ENCODE results near the gene TAB2. TPM values are rescaled to one million over a fixed set of nuclear protein-coding genes. Genes with fewer than 3 reads are reported as not detected.

The TAB2 gene
- total and polyA plus RNA-seq, 9 of the 15 experiments (the other 6 are each of a cell fraction or from before 2014, with no cell fraction given) = 9.1 to 38.3 (median 18.6) TPM

DNA sequence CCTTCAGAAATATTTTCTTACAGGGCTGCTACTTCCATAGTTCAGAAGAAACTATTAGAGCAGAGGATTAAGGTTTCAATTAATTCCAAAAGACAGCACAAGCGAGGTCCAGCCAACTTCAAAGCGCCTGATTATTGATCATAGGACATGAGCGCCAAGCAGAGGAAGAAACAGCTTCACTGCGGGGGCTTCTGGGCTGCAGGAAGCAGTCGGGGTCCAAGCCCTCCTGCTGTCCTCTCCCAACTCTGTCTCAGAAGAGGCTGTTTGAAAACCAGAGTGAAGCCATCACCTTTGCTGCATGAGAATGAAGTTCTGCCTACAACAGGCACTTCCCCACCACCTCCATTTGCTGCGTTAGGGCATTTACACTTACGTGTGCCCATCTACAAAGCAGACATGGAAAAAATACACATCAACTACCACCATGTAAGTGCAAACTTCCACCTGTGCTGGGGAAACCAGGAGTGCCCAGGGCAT is 106.5 kb downstream of the TAB2 start:
- peaks cover 47 to 76% of the 10 kb centered on the region in 2 experiments for H3K27me3 ChIP-seq (ENCODE audit: control insufficient read depth in 2 of 2, insufficient read depth in 2 of 2, low read length in 2 of 2)
- CTCF ChIA-PET (ENCODE audit: low intra/inter-chr PET ratio) = no interaction called here
- no peaks in the 10 kb centered on the region for H3K4me1 ChIP-seq (replicated peaks in 1 of 2; ENCODE audit: control insufficient read depth in 2 of 2, insufficient read depth in 2 of 2, low read length in 2 of 2)
- no peak for FAIRE-seq
- no peak overlapping the region for H3K27ac ChIP-seq (ENCODE audit: extremely low read depth, low read depth, low read length)
- H3K9ac ChIP-seq (ENCODE audit: insufficient read depth in 1 of 2, low read depth in 2 of 2, low read length in 2 of 2) = no peak overlapping the region
- WGBS (ENCODE audit: insufficient coverage, low coverage, missing lambda C conversion rate) = 11% methylated on average over 7 of the region's 7 CpGs
- no peak for DNase-seq (ENCODE audit: extremely low read depth in 1 of 4, low spot score in 3 of 4)
- no peak overlapping the region for H2AFZ ChIP-seq (ENCODE audit: low read depth, low read length)
- no peak overlapping the region for H3K4me3 ChIP-seq
- no TSS peak for BruUV-seq (replicated peaks)
- intact Hi-C loops (cut with micrococcal nuclease) (no loop called here), in situ Hi-C loops (cut with MboI) (no loop called here)
- no peaks in the 10 kb centered on the region for H3K79me2 ChIP-seq (ENCODE audit: control insufficient read depth, insufficient read depth, low read length)
- H3K4me2 ChIP-seq (ENCODE audit: insufficient read depth, low read length) = no peak overlapping the region
- H3K9me1 ChIP-seq (ENCODE audit: control insufficient read depth, insufficient read depth, low read length) = no peaks in the 10 kb centered on the region
- POLR2A ChIA-PET = interaction anchor here (0.7 to 1.2 kb wide), 3 partner anchors 9 to 395 kb away, joined by 3 read pairs; no protein-coding TSS in a partner anchor
- H3K36me3 ChIP-seq (ENCODE audit: control insufficient read depth, insufficient read depth, low read length) = no peaks in the 10 kb centered on the region
- 0 out of 2 replicates have a peak, but pooled peaks cover 3% of the 10 kb centered on the region for H4K20me1 ChIP-seq (replicated peaks; ENCODE audit: control insufficient read depth, insufficient read depth, low read length)
- ATAC-seq = no peak
- H3K9me3 ChIP-seq (replicated peaks; ENCODE audit: control insufficient read depth, insufficient read depth, low read depth, low read length) = no peaks in the 10 kb centered on the region
- TF ChIP-seq SFPQ (IDR thresholded peaks at IDR 0.05; ENCODE audit: low read depth, low read length) = no peak
- no peak for TF ChIP-seq NBN (IDR thresholded peaks at IDR 0.05; ENCODE audit: low read depth)
- TF ChIP-seq ZNF23 (CRISPR knock-in tag; IDR thresholded peaks at IDR 0.05) = no peak
- no peak for TF ChIP-seq ZNF354B (CRISPR knock-in tag; IDR thresholded peaks at IDR 0.05)
- TF ChIP-seq NEUROD1 (IDR thresholded peaks at IDR 0.05; ENCODE audit: borderline replicate concordance, low read depth, low read length, partially characterized antibody) = no peak
- no peak for TF ChIP-seq NFXL1 (CRISPR knock-in tag; IDR thresholded peaks at IDR 0.05)
- TF ChIP-seq, protein P1, sequence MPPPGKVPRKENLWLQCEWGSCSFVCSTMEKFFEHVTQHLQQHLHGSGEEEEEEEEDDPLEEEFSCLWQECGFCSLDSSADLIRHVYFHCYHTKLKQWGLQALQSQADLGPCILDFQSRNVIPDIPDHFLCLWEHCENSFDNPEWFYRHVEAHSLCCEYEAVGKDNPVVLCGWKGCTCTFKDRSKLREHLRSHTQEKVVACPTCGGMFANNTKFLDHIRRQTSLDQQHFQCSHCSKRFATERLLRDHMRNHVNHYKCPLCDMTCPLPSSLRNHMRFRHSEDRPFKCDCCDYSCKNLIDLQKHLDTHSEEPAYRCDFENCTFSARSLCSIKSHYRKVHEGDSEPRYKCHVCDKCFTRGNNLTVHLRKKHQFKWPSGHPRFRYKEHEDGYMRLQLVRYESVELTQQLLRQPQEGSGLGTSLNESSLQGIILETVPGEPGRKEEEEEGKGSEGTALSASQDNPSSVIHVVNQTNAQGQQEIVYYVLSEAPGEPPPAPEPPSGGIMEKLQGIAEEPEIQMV (tag; conservative IDR thresholded peaks at IDR 0.05; ENCODE audit: low read depth) = no peak
- TF ChIP-seq EZH2 (IDR thresholded peaks at IDR 0.05; ENCODE audit: borderline replicate concordance, low read depth, low read length) = no peak
